Mucosa of rectum (tissue), 2 donors: ENCODE data around the gene CAMK2B.

Experiments
- H3K27ac ChIP-seq, 2 donors: one replicate each; pipeline ENCODE4 v1.7.0; 2013; ENCODE audit warnings: inconsistent platforms in 2 of 2, low read depth in 2 of 2, low read length in 2 of 2
- H3K27me3 ChIP-seq, 2 donors: one replicate each; pipeline ENCODE4 v1.7.0; 2013; ENCODE audit warnings: low read length in 2 of 2; ENCODE audit not compliant: control insufficient read depth in 2 of 2, insufficient read depth in 2 of 2
- H3K36me3 ChIP-seq, 2 donors: one replicate each; pipeline ENCODE4 v1.7.0; 2013; ENCODE audit warnings: low read length in 2 of 2; ENCODE audit not compliant: control insufficient read depth in 2 of 2, insufficient read depth in 2 of 2
- H3K4me1 ChIP-seq, 2 donors: one replicate each; pipeline ENCODE4 v1.7.0; 2013; ENCODE audit warnings: low read length in 2 of 2, mild to moderate bottlenecking in 1 of 2; ENCODE audit not compliant: control insufficient read depth in 2 of 2, insufficient read depth in 2 of 2
- H3K4me3 ChIP-seq, 2 donors: one replicate each; pipeline ENCODE4 v1.7.0; 2013; ENCODE audit warnings: low read length in 2 of 2
- H3K9ac ChIP-seq, 2 donors: one replicate each; pipeline ENCODE4 v1.7.0; 2013; ENCODE audit warnings: low read length in 2 of 2, low read depth in 1 of 2, mild to moderate bottlenecking in 1 of 2
- H3K9me3 ChIP-seq, 2 donors: one replicate each; pipeline ENCODE4 v1.7.0; 2013; ENCODE audit warnings: low read length in 2 of 2; ENCODE audit not compliant: control insufficient read depth in 2 of 2
- donor health status: healthy.
- donor health status: Normal muscosa, but diverticular disease.

Gene CAMK2B

GRCh38 chr7:44331682-44332081, 6.3 kb upstream of the CAMK2B start:
- no peak overlapping the region for H3K9ac ChIP-seq
- no peaks in the 10 kb centered on the region for H3K36me3 ChIP-seq
- H3K27me3 ChIP-seq: peaks cover 2 to 10% of the 10 kb centered on the region in 2 donors
- no peaks in the 10 kb centered on the region for H3K9me3 ChIP-seq
- no peak overlapping the region for H3K4me3 ChIP-seq
- H3K27ac ChIP-seq: no peak overlapping the region
- H3K4me1 ChIP-seq: no peaks in the 10 kb centered on the region

- no peak overlapping the region for H3K9ac ChIP-seq
- H3K4me1 ChIP-seq: no peaks in the 10 kb centered on the region
- H3K27ac ChIP-seq: no peak overlapping the region
- peaks cover 7 to 18% of the 10 kb centered on the region in 2 donors for H3K27me3 ChIP-seq
- H3K4me3 ChIP-seq: no peak overlapping the region
- H3K9me3 ChIP-seq: no peaks in the 10 kb centered on the region
- no peaks in the 10 kb centered on the region for H3K36me3 ChIP-seq
Measured at GRCh38 chr7:44330331-44330730, 4.9 kb upstream of the CAMK2B start.

- no peak overlapping the region for H3K27ac ChIP-seq
Measured at GRCh38 chr7:44329888-44330287, 4.5 kb upstream of the CAMK2B start.

GRCh38 chr7:44329081-44329480, 3.7 kb upstream of the CAMK2B start:
- Histone ChIP-seq H3K36me3 (no peaks in the 10 kb centered on the region), H3K4me3 (no peak overlapping the region), H3K9ac (no peak overlapping the region), H3K4me1 (no peaks in the 10 kb centered on the region), H3K27me3 (peaks cover 7 to 25% of the 10 kb centered on the region in 2 donors), H3K9me3 (no peaks in the 10 kb centered on the region), H3K27ac (no peak overlapping the region)

More at GRCh38 chr7:44329888-44330287, 4.5 kb upstream of the CAMK2B start:
- Histone ChIP-seq H3K36me3 (no peaks in the 10 kb centered on the region), H3K27me3 (peaks cover 7 to 18% of the 10 kb centered on the region in 2 donors), H3K4me1 (no peaks in the 10 kb centered on the region), H3K9me3 (no peaks in the 10 kb centered on the region), H3K9ac (no peak overlapping the region), H3K4me3 (no peak overlapping the region)

- Histone ChIP-seq H3K9ac (no peak overlapping the region), H3K9me3 (no peaks in the 10 kb centered on the region), H3K4me3 (no peak overlapping the region), H3K4me1 (no peaks in the 10 kb centered on the region), H3K27ac (no peak overlapping the region), H3K27me3 (peaks cover 7 to 33% of the 10 kb centered on the region in 2 donors), H3K36me3 (no peaks in the 10 kb centered on the region)
Measured at GRCh38 chr7:44327981-44328380, 2.6 kb upstream of the CAMK2B start.

GRCh38 chr7:44326261-44327125, 1.1 kb upstream of the CAMK2B start:
- Histone ChIP-seq H3K4me3 (no peak overlapping the region), H3K27me3 (peaks cover 7 to 33% of the 10 kb centered on the region in 2 donors), H3K9ac (no peak overlapping the region), H3K27ac (no peak overlapping the region), H3K9me3 (no peaks in the 10 kb centered on the region), H3K4me1 (no peaks in the 10 kb centered on the region), H3K36me3 (no peaks in the 10 kb centered on the region)

- Histone ChIP-seq H3K9me3 (no peaks in the 10 kb centered on the region), H3K4me3 (no peak overlapping the region), H3K36me3 (no peaks in the 10 kb centered on the region), H3K27ac (no peak overlapping the region), H3K27me3 (peaks cover 7 to 33% of the 10 kb centered on the region in 2 donors), H3K4me1 (no peaks in the 10 kb centered on the region), H3K9ac (no peak overlapping the region)
Measured at GRCh38 chr7:44325811-44326241, 432 bp upstream of the CAMK2B start.

GRCh38 chr7:44324481-44325200, 753 bp downstream of the CAMK2B start:
- no peak overlapping the region for H3K27ac ChIP-seq
- H3K4me3 ChIP-seq: no peak overlapping the region
- H3K36me3 ChIP-seq: no peaks in the 10 kb centered on the region
- no peaks in the 10 kb centered on the region for H3K9me3 ChIP-seq
- H3K27me3 ChIP-seq: peaks cover 7 to 33% of the 10 kb centered on the region in 2 donors
- H3K9ac ChIP-seq: no peak overlapping the region
- H3K4me1 ChIP-seq: no peaks in the 10 kb centered on the region

- H3K27ac ChIP-seq: no peak overlapping the region
- H3K4me3 ChIP-seq: no peak overlapping the region
- no peaks in the 10 kb centered on the region for H3K36me3 ChIP-seq
- H3K9me3 ChIP-seq: no peaks in the 10 kb centered on the region
- no peak overlapping the region for H3K9ac ChIP-seq
- H3K27me3 ChIP-seq: peaks cover 7 to 33% of the 10 kb centered on the region in 2 donors
- H3K4me1 ChIP-seq: no peaks in the 10 kb centered on the region
Measured at GRCh38 chr7:44324204-44324480, 1.3 kb downstream of the CAMK2B start.

- no peak overlapping the region for H3K4me3 ChIP-seq
- H3K9ac ChIP-seq: no peak overlapping the region
Measured at GRCh38 chr7:44323381-44324203, 1.8 kb downstream of the CAMK2B start.

More at GRCh38 chr7:44323381-44324203, 1.8 kb downstream of the CAMK2B start:
- peaks cover 7 to 33% of the 10 kb centered on the region in 2 donors for H3K27me3 ChIP-seq
- H3K36me3 ChIP-seq: no peaks in the 10 kb centered on the region
- H3K4me1 ChIP-seq: no peaks in the 10 kb centered on the region
- no peak overlapping the region for H3K27ac ChIP-seq
- H3K9me3 ChIP-seq: no peaks in the 10 kb centered on the region
